ENCODE data around the gene UNC79.

UNC79 gene

GRCh38 chr14:93690146-93690545 is 259.4 kb downstream of the UNC79 start:
- ATAC-seq: no peak
- TF ChIP-seq BACH2 (CRISPR knock-in tag; IDR thresholded peaks at IDR 0.05; ENCODE audit: borderline replicate concordance) (no peak), GLIS3 (CRISPR knock-in tag; IDR thresholded peaks at IDR 0.05) (no peak), PATZ1 (CRISPR knock-in tag; IDR thresholded peaks at IDR 0.05; ENCODE audit: borderline replicate concordance) (no peak), SNAI2 (CRISPR knock-in tag; IDR thresholded peaks at IDR 0.05) (no peak), ZFP30 (CRISPR knock-in tag; IDR thresholded peaks at IDR 0.05) (no peak), OSR1 (CRISPR knock-in tag; IDR thresholded peaks at IDR 0.05) (no peak), TCF4 (CRISPR knock-in tag; IDR thresholded peaks at IDR 0.05; ENCODE audit: borderline replicate concordance) (no peak), TSHZ2 (CRISPR knock-in tag; IDR thresholded peaks at IDR 0.05) (no peak), RARB (CRISPR knock-in tag; IDR thresholded peaks at IDR 0.05) (no peak), CREB5 (CRISPR knock-in tag; IDR thresholded peaks at IDR 0.05; ENCODE audit: low read depth) (no peak), POU6F1 (CRISPR knock-in tag; IDR thresholded peaks at IDR 0.05; ENCODE audit: borderline replicate concordance, low read depth) (no peak), CSRNP3 (CRISPR knock-in tag; IDR thresholded peaks at IDR 0.05) (no peak), ARNTL (CRISPR knock-in tag; IDR thresholded peaks at IDR 0.05; ENCODE audit: borderline replicate concordance, low read depth) (no peak), ZC3H10 (CRISPR knock-in tag; IDR thresholded peaks at IDR 0.05) (no peak), ZFP3 (CRISPR knock-in tag; IDR thresholded peaks at IDR 0.05) (no peak), ESRRG (CRISPR knock-in tag; IDR thresholded peaks at IDR 0.05) (no peak)

GRCh38 chr14:93691042-93691780 is 260.5 kb downstream of the UNC79 start:
- ATAC-seq: no peak
- TF ChIP-seq TCF4 (CRISPR knock-in tag; IDR thresholded peaks at IDR 0.05; ENCODE audit: borderline replicate concordance): no peak

GRCh38 chr14:93693914-93694313 is 263.2 kb downstream of the UNC79 start:
- no peak for ATAC-seq
- no peak for TF ChIP-seq CSRNP3 (CRISPR knock-in tag; IDR thresholded peaks at IDR 0.05)
- TF ChIP-seq ZNF565 (CRISPR knock-in tag; conservative IDR thresholded peaks at IDR 0.05; ENCODE audit: low read depth): no peak
- TF ChIP-seq RARB (CRISPR knock-in tag; IDR thresholded peaks at IDR 0.05): no peak
- no peak for TF ChIP-seq ZFP3 (CRISPR knock-in tag; IDR thresholded peaks at IDR 0.05)
- no peak for TF ChIP-seq PATZ1 (CRISPR knock-in tag; IDR thresholded peaks at IDR 0.05; ENCODE audit: borderline replicate concordance)
- no peak for TF ChIP-seq ZNF70 (CRISPR knock-in tag; IDR thresholded peaks at IDR 0.05)
- no peak for TF ChIP-seq TSHZ2 (CRISPR knock-in tag; IDR thresholded peaks at IDR 0.05)
- TF ChIP-seq ZNF8 (CRISPR knock-in tag; IDR thresholded peaks at IDR 0.05): no peak
- no peak for TF ChIP-seq ISL1 (CRISPR knock-in tag; IDR thresholded peaks at IDR 0.05)
- TF ChIP-seq GLIS3 (CRISPR knock-in tag; IDR thresholded peaks at IDR 0.05): no peak
